Transverse colon (tissue), 4 donors: ENCODE measurements around the gene GPC6. TPM values are rescaled to one million over a fixed set of nuclear protein-coding genes. Genes with fewer than 3 reads are reported as not detected.

Source experiments
- DNase-seq: peaks from one replicate; pipeline ENCODE4 v3.0.0-alpha.2; 2019
- H3K27ac ChIP-seq, 4 donors: fragments of 200-600 bp; sonication (generic); 2 replicates each; pipeline ENCODE4 v1.5.1; 2016 to 2018; ENCODE audit warnings: inconsistent platforms in 4 of 4
- H3K27me3 ChIP-seq: fragments of 200-600 bp; sonication (generic); 2 replicates; pipeline ENCODE4 v1.5.1; 2017; ENCODE audit warnings: inconsistent platforms
- H3K36me3 ChIP-seq, 4 donors: fragments of 200-600 bp; sonication (generic); 2 replicates each; pipeline ENCODE4 v1.5.1; 2017 to 2019; ENCODE audit warnings: inconsistent platforms in 4 of 4
- H3K4me1 ChIP-seq, 4 donors: fragments of 200-600 bp; sonication (generic); 2 replicates each; pipeline ENCODE4 v1.5.1; 2017 to 2020; ENCODE audit warnings: inconsistent platforms in 4 of 4
- H3K4me3 ChIP-seq, 4 donors: fragments of 200-600 bp; sonication (generic); 1 replicate in 1 of 4; 2 replicates in 3 of 4; pipeline versions ENCODE4 v1.5.1 to v1.6.1; 2017 to 2019; ENCODE audit warnings: inconsistent platforms in 4 of 4
- H3K9me3 ChIP-seq, 2 donors: fragments of 200-600 bp; sonication (generic); 2 replicates each; pipeline ENCODE4 v1.5.1; 2017 to 2019; ENCODE audit warnings: inconsistent platforms in 2 of 2
- EP300 ChIP-seq: sonication (generic); formaldehyde crosslinking; IDR thresholded peaks from one replicate; pipeline ENCODE4 v1.6.1; 2017; ENCODE audit warnings: antibody characterized with exemption, low read depth
- POLR2A ChIP-seq: fragments of 450-650 bp; IDR thresholded peaks from one replicate; pipeline ENCODE4 v1.6.1; 2016; ENCODE audit warnings: antibody characterized with exemption, mild to moderate bottlenecking, moderate library complexity
- POLR2AphosphoS5 ChIP-seq, 3 donors: sonication (generic); formaldehyde crosslinking; IDR thresholded peaks; one replicate each; pipeline ENCODE4 v1.6.1; 2016; ENCODE audit warnings: antibody characterized with exemption in 3 of 3
- WGBS, 2 donors: methylation state at CpG; one replicate each; pipeline ENCODE4 v1.1.5; 2018; ENCODE audit warnings: low coverage in 1 of 2; 5-methylcytosine and 5-hydroxymethylcytosine counted together
- in situ Hi-C, 4 donors: fragments of 200-750 bp; cut with MboI; loops; one replicate each; pipeline versions ENCODE4 v1.15.0 to v1.15.1; 2017; ENCODE audit warnings: low sequenced_read_pairs in 3 of 4, low pct_ligation_motif_present in 1 of 4, low pct_unique_long_range_greater_than_20kb in 1 of 4
- intact Hi-C: fragments of 100-400 bp; cut with DNase I; formaldehyde crosslinking; loops from one replicate; pipeline ENCODE4 v1.15.1; 2023; ENCODE audit warnings: low total_unique reads
- total RNA-seq, 4 donors: library from RNA; depleted of rRNA; stranded (reverse); fragments of >200 nt; gene quantifications; one replicate each; pipeline ENCODE4 v1.1.0, GENCODE V29; 2016
- TF ChIP-seq, protein P1 (sequence below), 5 experiments: fragments of 200-600 bp in 3 of 5; fragments of 450-650 bp in 2 of 5; sonication (generic) in 3 of 5; IDR thresholded peaks; 1 replicate in 2 of 5; 2 replicates in 3 of 5; pipeline ENCODE4 v1.5.1; 2016 to 2017; ENCODE audit warnings: antibody characterized with exemption in 5 of 5, inconsistent platforms in 3 of 5, mild to moderate bottlenecking in 2 of 5, moderate library complexity in 1 of 5

The GPC6 gene
- total RNA-seq, 4 donors from 2014 or later, result 0.75 to 5.7 (median 4.0) TPM

DNA sequence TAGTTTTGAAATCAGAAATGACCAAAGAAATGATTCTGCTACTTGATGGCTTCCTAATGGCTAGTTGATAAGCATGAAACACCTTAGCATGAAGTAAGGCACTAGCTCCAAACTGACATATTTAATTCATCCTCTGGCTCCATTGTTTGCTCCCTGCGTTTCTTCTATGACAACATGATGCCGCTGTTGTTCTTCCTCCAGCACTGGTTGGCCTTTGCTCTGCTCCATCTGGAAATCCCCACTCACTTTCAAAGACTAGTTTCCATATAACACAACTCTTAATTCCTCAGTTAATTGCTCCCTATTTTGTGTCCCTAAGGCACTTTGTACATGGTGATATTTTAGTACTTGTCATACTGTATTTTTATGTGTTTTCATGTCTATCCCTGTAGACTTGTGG is 151.6 kb downstream of the GPC6 start:
- no peaks in the 10 kb centered on the region for H3K9me3 ChIP-seq
- DNase-seq, result no peak
- no peak overlapping the region for H3K4me3 ChIP-seq
- no peaks in the 10 kb centered on the region for H3K27me3 ChIP-seq
- intact Hi-C loops (no loop called here), in situ Hi-C loops (no loop called here)
- no peaks in the 10 kb centered on the region for H3K4me1 ChIP-seq
- H3K27ac ChIP-seq, result no peak overlapping the region
- 74 to 76% methylated on average over 2 of the region's 2 CpGs for WGBS, 2 donors
- no peaks in the 10 kb centered on the region for H3K36me3 ChIP-seq
- TF ChIP-seq, protein P1, sequence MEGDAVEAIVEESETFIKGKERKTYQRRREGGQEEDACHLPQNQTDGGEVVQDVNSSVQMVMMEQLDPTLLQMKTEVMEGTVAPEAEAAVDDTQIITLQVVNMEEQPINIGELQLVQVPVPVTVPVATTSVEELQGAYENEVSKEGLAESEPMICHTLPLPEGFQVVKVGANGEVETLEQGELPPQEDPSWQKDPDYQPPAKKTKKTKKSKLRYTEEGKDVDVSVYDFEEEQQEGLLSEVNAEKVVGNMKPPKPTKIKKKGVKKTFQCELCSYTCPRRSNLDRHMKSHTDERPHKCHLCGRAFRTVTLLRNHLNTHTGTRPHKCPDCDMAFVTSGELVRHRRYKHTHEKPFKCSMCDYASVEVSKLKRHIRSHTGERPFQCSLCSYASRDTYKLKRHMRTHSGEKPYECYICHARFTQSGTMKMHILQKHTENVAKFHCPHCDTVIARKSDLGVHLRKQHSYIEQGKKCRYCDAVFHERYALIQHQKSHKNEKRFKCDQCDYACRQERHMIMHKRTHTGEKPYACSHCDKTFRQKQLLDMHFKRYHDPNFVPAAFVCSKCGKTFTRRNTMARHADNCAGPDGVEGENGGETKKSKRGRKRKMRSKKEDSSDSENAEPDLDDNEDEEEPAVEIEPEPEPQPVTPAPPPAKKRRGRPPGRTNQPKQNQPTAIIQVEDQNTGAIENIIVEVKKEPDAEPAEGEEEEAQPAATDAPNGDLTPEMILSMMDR (IDR thresholded peaks at IDR 0.05), result no peak
- TF ChIP-seq POLR2AphosphoS5 (IDR thresholded peaks at IDR 0.05) (no peak), EP300 (no peak), POLR2A (no peak)

DNA sequence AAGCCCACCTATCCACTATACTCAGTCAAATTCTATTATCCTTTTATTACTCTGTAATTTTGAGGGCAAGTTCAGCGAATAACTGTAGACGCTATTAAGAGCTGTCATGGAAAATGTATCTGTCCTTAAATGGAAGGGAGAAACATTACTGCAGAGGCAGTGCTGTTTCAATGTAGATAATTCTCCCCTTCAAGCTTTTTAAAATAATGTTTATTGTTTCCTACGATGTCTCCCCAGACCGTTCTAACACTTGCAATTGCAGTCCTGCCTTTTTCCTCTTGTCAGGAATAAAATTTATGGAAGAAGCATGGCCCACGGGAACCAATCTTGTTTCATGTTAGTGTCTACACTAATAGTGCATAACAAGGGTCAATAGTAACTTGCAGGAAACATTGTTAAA is 159.5 kb downstream of the GPC6 start:
- DNase-seq, result no peak
- Histone ChIP-seq H3K27ac (no peak overlapping the region), H3K9me3 (no peaks in the 10 kb centered on the region), H3K27me3 (no peaks in the 10 kb centered on the region), H3K36me3 (no peaks in the 10 kb centered on the region), H3K4me3 (no peak overlapping the region), H3K4me1 (no peaks in the 10 kb centered on the region)
- 67 to 73% methylated on average over 5 of the region's 5 CpGs for WGBS, 2 donors
- in situ Hi-C loops (no loop called here), intact Hi-C loops (no loop called here)
- TF ChIP-seq EP300 (no peak), POLR2A (no peak), POLR2AphosphoS5 (IDR thresholded peaks at IDR 0.05) (no peak)
- TF ChIP-seq, protein P1 (IDR thresholded peaks at IDR 0.05), result no peak

DNA sequence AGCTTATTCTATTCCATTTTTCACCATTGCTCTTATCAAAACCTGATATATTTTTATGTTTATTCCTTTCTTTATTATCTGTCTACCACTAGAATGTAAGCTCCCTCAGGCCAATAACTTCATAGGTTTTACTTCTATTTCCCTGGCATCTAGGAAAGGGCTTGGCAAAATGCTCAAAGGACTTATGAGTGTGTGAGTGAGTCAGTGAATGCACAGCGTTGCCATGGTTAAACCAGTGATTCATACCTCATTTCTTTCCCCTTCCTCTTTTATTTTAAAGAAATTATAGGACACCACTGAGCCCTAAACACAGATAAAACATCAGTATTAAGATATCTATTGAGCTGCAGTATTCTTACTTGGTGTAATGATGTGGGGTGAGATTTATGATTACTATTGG is 162.1 kb downstream of the GPC6 start:
- no peak overlapping the region for H3K27ac ChIP-seq
- TF ChIP-seq EP300 (no peak), POLR2AphosphoS5 (IDR thresholded peaks at IDR 0.05) (no peak), POLR2A (no peak)
- TF ChIP-seq, protein P1 (IDR thresholded peaks at IDR 0.05), result no peak
- H3K4me1 ChIP-seq, result no peaks in the 10 kb centered on the region
- no peak overlapping the region for H3K4me3 ChIP-seq
- DNase-seq, result no peak
- H3K36me3 ChIP-seq, result no peaks in the 10 kb centered on the region
- 60 to 85% methylated on average over 1 of the region's 1 CpG for WGBS, 2 donors
- no peaks in the 10 kb centered on the region for H3K9me3 ChIP-seq
- intact Hi-C loops (no loop called here), in situ Hi-C loops (no loop called here)
- no peaks in the 10 kb centered on the region for H3K27me3 ChIP-seq

DNA sequence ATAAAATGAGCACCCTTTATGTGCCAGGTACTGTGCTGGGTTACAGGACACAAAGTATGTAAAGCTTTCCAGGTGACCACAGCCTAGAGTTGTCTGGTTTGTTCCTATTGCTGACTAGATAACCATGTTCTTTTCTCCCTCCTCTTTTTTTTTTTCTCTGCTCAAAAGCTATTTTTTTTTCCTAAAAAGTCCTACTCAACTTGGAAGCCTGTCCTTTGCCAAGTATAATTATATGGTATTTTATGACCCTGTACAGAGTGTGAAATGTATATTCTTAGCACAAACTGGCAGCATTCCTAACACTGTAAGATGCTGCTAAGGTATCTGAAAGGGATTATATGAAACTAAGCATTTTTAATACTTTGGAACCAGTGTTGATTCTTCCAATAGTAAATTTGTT is 171.0 kb downstream of the GPC6 start:
- in situ Hi-C loops (no loop called here), intact Hi-C loops (no loop called here)
- H3K27ac ChIP-seq, result no peak overlapping the region
- no peak for DNase-seq
- no peaks in the 10 kb centered on the region for H3K9me3 ChIP-seq
- TF ChIP-seq POLR2AphosphoS5 (IDR thresholded peaks at IDR 0.05) (no peak), POLR2A (no peak), EP300 (no peak)
- TF ChIP-seq, protein P1 (IDR thresholded peaks at IDR 0.05), result no peak
- no peaks in the 10 kb centered on the region for H3K36me3 ChIP-seq
- H3K4me1 ChIP-seq, result no peaks in the 10 kb centered on the region
- H3K27me3 ChIP-seq, result no peaks in the 10 kb centered on the region
- no peak overlapping the region for H3K4me3 ChIP-seq
